H1 (cell line): ENCODE data around the gene PPP6R1. TPM values are rescaled to one million over a fixed set of nuclear protein-coding genes. Genes with fewer than 3 reads are reported as not detected.

Experiments used
- CREB1 ChIP-seq: IDR thresholded peaks from 2 replicates; pipeline ENCODE4 v1.6.1; 2012; ENCODE audit warnings: inconsistent platforms
- GTF2F1 ChIP-seq: IDR thresholded peaks from 2 replicates; pipeline ENCODE4 v1.6.1; 2012; ENCODE audit warnings: low read depth, low read length, improper control_type of control experiment, borderline replicate concordance
- KDM5A ChIP-seq: fragments of 200-600 bp; IDR thresholded peaks from 2 replicates; pipeline ENCODE4 v1.7.1; 2012; ENCODE audit warnings: mild to moderate bottlenecking, low read length, inconsistent platforms, mixed read lengths
- RXRA ChIP-seq: IDR thresholded peaks from 2 replicates; pipeline ENCODE4 v1.6.1; 2011; ENCODE audit warnings: low read depth, mild to moderate bottlenecking, low read length, moderate library complexity; ENCODE audit not compliant: insufficient read depth
- polyA plus RNA-seq, 7 experiments: library from polyadenylated mRNA; depleted of rRNA in 3 of 7; stranded (reverse) in 5 of 7; unstranded in 2 of 7; fragments of >200 nt in 5 of 7; fragments of 200-250 nt in 2 of 7; gene quantifications; 1 replicate in 5 of 7; 2 replicates in 1 of 7; 4 replicates in 1 of 7; pipeline versions ENCODE4 v1.2.1 to v1.2.3, GENCODE V29; 2011 to 2013; ENCODE audit warnings: missing spikeins in 2 of 7, mixed read lengths in 2 of 7
- total RNA-seq: library from RNA; stranded (reverse); fragmentation: NEBNext Ultra II Directional; extraction: Animal tissue kit (Norgen Biotek cat#: 25700); gene quantifications from 2 replicates; pipeline ENCODE4 v1.2.1, GENCODE V29; 2021
- TF ChIP-seq, protein P1 (sequence below): IDR thresholded peaks from 2 replicates; pipeline ENCODE4 v1.6.1; 2011; ENCODE audit warnings: low read length, improper control_type of control experiment

PPP6R1 gene
- total and polyA plus RNA-seq, 2 of the 8 experiments (the other 6 are each of a cell fraction or from before 2014, with no cell fraction given) = 36.4 to 74.4 TPM

DNA sequence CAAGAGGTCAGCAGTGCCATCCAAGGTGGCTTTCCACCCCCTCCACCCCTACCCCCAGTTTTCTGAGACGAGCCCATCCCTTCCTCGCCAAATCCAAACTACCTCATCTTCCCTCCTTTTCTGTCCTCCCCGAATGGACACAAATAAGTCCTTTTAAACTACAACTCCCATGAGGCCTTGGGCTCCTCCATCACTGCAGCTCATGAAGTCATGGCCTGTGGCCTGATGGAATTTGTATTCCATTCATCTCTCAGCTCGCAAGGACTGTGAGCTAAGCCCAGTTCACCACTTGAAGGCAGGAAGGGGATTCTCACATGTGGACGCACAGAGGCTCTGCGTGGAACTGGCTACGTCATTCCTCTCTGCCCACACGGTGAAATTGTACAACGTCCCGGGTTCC lies 62.0 kb downstream of the PPP6R1 start (continued):
- TF ChIP-seq RXRA (no peak), CREB1 (peak; percentile 43; the same call in 1 of the 2 replicates), GTF2F1 (no peak), KDM5A (no peak)
- TF ChIP-seq, protein P1, sequence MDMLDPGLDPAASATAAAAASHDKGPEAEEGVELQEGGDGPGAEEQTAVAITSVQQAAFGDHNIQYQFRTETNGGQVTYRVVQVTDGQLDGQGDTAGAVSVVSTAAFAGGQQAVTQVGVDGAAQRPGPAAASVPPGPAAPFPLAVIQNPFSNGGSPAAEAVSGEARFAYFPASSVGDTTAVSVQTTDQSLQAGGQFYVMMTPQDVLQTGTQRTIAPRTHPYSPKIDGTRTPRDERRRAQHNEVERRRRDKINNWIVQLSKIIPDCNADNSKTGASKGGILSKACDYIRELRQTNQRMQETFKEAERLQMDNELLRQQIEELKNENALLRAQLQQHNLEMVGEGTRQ = no peak
